HG03565 (cell line): ENCODE data around the gene ALG8.
"Not testable (repeated sequence)": the region's sequence is repeated elsewhere in the genome, so short reads cannot be mapped to it uniquely, and the experiment has no call there.

ENCODE experiments used
- ATAC-seq: cut with Tn5 transposase; IDR thresholded peaks from one replicate; pipeline ENCODE4 v1.9.1; 2021; ENCODE audit warnings: mild to moderate bottlenecking, moderate library complexity; ENCODE audit not compliant: unreplicated experiment

ALG8 gene

DNA sequence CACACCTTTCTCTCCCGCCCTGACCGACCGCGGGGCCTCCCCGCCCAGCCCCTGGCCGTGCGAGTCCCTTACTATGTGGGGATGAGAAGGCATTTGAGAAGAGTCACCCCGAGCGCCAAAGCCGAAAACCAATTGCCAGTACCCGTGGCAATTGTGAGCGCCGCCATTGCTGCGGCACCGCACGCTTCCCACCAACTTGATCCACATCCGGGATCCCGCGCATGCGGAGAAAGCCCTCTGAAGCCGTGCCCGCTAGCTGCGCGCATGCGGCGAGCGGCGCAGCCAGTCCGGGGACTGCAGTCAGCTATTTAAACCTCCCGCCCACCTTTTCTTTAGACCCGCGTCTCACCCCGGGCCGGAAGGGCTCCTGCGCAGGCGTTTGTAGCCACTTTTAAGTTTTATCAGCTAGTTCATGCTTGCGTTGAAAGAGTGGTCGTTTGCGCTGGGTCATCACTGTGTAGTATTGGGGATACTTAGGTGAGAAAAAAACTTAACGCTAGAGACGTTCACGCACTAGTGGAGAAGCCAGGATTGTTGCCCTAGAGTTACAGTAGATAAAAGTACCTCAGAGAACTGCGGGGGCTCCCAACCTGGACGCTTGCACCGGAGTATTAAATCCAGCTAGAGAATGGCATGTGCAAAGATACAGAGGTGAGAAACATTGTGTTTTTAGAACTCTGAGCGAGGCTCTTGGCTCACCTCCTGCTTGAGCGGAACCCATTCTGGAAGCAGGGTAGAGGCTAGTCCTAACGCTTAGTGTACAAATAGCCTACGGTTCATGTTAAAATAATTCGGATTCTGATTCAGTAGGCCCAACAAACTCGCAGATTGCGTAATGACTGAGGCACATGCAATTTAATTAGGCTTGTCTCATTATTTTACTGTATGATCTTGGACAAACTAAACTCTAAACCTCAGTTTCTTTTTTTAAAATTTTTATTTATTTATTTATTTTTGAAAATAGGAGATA is at the start of gene ALG8:
ALG8 (minus strand) TSS at position 205 of the 970 bp plus-strand sequence; CDS start at position 167, 38 bp downstream.
- ATAC-seq: peak; percentile 95

DNA sequence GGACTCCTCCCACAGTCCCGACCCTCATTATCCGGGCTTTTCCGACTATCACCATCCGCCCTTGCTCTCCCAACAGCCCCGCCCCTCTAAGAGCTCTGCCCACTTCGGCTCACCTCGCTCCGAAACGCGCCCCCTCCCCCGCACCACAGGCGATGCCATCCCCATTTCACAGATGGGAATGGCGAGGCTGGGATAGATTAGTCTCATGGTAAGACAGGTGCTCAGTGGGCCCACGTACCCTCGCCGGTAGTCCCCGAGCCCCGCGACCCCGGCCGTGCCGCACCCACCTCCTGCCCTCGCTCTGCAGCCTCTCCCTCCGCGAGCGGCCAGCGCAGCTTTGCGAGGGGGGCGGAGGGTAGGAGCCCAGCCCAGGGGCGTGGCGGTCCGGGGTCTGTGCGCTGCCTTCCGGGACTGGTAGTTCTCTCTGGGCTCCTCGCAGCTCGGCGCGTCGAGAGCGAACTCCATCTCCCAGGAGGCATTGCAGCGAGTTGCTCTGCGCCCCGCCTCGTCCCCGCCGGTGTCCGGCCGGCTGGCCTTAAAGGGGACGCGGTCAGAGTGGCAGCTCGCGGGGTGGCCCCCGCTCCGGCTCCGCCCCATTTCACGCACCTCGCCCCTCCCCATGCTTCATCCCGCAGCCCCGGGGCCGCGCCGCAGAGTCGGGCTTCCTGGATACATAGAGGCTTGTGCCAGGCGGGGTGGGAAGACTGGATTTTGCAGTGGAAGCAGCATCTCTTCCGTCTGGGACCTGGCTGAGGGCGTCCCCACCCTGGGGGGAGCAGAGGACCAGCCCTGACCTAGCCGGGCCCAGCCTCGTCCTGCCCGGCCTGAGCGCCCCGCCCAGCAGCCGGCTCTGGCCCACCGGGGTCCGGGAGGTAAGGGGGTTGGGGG is 49.1 kb upstream of the ALG8 start, which contains the start of the genes KCTD21 and USP35:
KCTD21 (minus strand) TSS at position 341 of the 888 bp plus-strand sequence. CDS start 14,072 bp downstream, outside the sequence.
USP35 (plus strand) TSS at position 634 of the 888 bp plus-strand sequence. CDS start 7,327 bp downstream, outside the sequence.
- ATAC-seq: peak; percentile 92

DNA sequence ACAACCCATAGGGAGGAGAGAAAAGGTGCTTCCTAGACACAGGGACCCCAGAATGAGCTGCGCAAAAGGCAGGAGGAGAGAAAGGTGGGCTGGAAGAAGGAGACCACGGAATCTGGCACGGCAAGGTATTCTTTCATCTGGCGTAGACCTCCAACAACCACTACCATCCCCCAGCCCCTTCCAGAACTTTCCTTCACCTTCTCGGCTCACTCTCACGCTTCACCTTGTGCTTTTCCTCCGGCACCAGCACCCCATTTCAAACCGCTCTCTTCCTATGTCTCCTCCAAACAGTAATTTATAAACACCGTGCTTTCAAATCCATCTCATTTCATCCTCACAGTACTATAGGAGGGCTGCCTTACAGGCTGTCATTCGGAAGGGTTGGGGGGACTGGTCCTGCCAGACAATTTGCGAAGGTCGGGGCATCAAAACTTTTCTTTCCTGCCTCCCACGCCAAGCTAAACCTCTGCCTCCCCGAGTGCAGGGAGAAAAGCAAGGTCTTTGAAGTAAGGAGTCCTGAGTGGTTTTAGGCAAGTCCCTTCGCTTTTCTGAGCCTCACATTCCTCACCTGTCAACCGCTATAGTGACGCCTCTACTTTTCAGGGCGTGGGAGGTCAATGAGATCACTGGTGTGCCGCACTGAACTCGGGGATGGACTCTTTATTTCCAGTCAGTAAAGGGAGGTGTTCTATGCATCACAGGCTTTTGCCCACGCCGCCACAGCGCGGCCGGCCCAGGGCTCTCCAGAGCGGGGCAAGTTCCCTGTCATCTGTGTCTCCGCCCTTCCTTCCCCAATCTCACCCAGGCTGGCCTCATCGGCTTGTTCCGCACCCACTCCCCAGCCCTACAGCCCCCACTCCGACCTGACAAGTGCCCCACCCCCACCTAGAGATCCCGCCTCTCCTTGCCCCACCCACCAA is 48.2 kb upstream of the ALG8 start:
- ATAC-seq: peak; percentile 18

DNA sequence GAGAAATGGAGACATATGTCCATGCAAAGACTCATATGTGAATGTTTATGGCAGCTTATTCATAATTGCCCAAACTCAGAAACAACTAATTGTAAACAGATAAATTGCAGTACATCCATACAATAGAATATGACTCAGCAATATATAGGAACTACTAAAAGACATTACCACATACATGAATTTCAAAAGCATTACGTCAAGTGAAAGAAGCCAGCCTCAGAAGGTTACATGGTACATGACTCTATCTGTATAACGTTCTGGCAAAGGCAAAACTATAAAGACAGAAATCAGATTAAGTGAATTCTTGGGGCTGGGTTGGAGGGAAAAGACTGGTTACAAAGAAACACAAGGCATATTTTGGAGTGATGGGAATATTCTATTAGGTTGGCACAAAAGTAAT is 41.8 kb upstream of the ALG8 start:
- ATAC-seq: no peak

DNA sequence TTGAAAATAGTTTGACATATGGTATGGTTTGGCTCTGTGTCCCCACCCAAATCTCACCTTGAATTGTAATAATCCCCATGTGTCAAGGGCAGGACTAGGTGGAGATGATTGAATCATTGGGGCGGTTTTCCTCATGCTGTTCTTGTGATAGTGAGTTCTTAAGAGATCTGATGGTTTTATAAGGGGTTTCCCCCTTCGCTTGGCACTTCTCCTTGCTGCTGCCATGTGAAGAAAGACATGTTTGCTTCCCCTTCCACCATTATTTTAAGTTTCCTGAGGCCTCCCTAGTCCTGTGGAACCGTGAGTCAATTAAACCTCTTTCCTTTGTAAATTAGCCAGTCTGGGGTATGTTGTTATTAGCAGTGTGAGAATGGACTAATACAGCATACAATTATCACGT is 41.3 kb upstream of the ALG8 start:
- no peak for ATAC-seq

DNA sequence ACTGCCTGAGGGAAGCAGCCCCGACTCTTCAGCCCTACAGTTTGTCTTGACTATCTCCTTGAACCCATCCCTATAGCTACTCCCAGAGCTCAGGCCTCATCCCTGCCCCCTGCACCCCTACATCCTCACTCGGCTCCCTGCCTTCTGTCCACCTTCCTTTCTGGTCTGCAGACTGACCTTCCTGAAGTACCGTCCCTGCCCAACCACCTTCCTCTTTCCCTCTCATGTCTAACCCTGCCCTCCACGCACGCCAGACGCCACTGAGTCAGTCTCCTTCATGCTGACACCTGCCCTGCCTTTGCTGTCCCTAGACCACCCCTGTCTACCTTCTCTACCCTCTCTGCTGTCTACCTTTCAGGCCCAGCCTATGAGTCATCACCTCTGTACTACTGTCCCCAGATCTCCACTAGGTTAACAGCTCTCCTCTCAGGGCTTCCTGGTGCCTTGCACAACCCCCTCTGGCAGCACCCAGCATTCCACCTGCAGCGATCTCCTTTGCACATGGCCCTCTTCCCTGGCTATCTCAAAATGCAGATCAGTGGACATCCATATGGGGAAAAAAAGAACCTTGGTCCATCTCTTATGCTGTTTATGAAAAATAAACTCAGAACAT is 40.1 kb upstream of the ALG8 start:
- ATAC-seq: no peak

DNA sequence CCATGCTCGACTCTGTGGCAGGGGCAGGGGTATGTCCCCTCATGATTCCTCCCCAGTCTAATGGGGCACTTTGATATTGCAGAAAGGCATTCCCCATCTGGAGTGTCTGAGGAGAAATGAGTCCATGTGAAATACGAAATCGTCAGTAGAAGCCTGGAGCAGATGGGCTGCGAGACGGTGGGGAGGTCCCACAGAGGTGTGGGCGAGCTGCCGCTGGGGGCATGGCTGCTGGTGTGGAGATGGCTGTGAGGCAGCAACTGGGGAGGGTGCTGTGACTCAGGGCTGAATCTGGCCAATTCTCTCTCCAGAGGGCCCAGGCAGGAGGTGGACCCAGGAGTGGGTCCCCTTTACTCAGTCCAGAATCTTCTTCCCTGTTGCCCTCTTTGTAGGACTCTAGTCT is 37.8 kb upstream of the ALG8 start:
- ATAC-seq: no peak

DNA sequence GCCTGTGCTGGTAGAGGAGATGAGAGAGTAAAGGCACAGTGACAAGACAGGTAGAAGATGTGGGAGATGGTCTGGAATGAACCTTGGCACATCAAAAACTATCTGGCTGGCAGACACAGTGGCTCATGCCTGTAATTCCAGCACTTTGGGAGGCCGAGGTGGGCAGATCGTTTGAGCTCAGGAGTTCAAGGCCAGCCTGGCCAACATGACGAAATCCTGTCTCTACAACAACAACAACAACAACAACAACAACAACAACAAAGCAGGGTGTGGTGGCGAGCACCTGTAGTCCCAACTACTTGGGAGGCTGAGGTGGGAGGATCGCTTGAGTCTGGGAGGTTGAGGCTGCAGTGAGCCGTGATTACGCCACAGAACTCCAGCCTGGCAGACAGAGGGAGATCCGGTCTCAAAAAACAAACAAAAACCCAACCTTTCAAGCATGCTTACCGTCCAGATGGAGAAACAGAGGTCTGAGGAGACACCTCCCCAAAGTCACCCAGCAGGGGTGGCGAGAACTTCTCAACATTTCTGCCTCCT is 37.2 kb upstream of the ALG8 start:
- ATAC-seq: no peak

DNA sequence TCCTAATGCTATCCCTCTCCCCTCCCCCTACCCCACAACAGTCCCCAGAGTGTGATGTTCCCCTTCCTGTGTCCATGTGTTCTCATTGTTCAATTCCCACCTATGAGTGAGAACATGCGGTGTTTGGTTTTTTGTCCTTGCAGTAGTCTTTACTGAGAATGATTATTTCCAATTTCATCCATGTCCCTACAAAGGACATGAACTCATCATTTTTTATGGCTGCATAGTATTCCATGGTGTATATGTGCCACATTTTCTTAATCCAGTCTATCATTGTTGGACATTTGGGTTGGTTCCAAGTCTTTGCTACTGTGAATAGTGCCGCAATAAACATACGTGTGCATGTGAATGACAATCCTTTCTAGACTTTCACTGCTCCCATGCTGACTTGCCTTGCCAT is 36.4 kb upstream of the ALG8 start:
- not testable (repeated sequence) for ATAC-seq

DNA sequence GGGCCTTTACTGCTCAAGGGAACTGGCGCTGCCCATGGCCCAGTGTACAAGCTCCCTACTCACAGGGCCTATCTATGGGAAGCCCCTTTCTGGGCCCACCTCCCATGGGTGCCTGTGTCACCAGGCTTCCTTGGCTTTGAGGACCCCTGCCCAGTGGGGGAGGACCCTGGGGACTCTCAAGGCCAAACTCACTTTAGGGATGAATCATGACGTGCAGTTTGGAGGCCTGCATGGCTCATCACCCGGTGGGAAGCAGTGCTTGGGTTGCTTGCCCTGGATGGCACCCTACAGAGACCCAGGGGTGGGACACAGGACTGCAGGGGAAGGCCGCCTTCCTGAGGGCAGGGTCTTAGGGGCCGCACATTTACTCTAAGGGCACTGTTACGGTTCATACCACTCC is 32.5 kb upstream of the ALG8 start:
- no peak for ATAC-seq

DNA sequence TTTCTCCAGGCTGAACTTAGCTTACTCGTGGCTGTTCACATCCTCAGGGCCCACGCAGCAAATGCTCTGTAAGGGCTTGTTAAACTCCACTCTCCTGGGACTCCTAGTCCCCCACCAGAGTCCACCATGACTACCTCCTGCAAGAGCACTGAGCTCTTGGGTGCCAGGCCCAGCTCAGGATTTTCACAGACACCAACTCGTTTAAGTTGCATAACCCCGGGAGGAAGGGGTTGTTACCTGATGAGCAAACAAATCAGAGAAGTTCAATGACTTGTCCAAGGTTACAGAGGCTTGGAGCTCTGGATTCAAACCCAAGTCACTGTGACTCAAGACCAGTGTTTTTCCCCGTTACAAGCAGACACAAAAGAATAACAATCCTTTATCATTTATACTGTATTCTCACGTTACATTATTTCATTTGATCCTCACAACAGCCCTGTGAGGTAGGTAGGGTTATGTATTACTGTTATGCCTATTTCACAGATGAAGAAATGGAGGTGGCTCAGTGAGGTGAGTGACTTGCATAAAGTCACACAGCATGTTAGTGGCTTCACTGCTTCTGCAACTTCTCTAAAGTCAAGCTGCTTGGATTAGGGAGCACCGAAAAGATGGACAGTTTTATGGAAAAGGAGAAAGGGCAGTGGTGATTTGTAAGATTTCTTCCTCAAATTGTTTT is 31.6 kb upstream of the ALG8 start:
- ATAC-seq: no peak

DNA sequence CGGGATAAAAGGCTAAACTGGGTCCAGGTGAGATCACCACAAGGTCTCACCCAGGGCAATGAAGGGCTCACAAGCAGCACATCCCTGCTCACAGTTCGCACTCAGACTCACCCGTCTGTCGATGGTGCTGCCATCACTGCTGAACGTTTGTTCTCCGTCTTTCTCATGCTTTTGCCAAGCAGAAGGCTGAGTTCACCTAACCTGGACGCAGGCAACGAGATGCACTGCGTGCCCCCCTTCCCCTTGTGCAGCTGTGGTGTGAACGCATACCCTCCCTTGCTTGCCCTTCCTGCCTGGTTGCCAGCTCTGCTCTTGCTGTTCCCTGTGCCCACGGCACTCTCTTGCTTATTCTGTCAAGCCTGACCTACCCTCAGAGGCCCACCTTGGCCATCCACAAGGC is 31.0 kb upstream of the ALG8 start:
- ATAC-seq: no peak

DNA sequence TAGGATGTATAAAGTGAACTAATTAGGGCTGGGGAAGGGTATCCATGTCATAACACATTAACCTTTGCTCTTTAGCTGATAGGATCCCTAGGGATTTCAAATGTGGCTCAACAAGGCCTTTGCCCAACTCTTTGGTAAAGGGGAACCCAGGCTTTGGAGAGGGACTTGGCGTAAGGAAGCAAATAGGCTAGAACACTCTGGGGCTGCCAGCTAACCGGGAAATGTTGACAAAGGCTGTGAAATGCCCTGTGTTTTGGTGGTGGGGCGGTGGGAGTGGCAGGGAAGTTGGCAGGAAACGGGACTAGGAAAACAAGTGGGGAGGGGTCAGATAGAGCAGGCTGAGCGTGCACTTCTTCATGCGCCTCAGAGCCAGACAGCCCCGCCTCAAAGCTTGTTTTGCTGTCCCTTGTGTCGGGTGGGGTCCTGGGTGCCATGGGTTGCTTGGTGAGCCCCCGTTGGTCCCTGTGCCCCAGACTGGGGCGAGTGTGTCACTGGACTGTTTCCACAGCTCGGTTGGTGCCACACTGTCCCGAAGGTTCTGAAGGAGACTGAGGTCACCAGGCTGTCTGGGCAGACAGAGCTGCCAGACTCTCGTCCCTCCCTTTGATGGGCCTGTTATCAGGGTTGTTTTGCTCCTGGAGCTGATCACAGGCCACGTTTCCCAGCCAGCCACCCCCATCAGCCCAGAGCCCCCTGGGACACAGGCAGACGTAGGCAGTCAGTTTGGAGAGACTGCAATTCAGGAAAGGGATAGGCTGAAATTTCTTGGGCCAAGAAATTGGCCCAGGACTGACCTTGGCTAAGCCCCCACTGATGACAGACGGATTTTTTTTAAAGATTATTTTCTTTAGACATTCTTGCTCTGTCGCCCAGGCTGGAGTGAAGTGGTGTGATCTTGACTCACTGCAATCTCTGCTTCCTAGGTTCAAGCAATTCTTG is 29.4 kb upstream of the ALG8 start:
- no peak for ATAC-seq

DNA sequence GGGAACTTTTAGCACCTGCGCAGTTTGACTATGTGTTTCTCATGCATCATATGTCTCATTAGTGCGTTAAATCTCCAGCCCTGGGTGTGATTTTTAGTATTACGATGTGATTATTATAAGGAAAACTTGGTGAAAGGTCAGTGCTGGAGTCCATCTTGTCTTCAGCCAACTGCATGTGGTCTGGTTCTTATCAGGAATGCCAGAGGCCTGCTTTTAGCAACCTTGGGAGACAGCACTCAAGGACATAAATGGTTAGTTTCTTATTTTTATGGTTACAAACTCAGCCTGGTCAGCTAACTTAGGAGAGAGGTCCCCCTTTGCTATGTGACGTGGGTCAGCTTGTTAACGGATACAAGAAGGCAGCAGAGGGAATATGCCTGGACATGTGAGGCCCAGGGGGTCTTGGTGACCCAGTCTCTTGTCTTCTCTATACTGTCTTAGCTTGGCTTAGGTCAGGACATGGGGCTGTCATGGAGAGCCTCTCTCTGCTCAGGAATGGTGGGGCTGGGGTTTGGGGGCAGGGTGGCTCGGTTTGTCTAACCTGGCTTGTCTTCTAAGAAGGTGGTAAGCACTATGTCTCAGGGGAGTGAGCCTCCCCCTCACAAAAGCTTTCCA is 27.5 kb upstream of the ALG8 start:
- ATAC-seq: no peak

DNA sequence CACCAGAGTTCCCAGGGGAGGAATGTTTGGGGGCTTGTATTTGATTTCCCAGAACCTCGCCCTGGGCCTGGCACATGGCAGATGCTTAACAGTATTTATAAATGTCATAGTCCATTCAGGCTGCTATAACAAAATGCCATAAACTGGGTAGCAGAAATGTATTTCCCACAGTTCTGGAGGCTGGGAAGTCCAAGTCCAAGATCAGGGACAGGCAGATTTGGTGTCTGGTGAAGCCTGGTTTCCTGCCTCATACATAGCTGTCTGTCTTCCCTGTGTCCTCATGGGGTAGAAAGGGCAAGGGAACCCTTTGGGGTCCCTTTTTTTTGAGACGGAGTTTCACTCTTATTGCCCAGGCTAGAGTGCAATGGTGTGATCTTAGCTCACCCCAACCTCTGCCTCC is 25.0 kb upstream of the ALG8 start:
- ATAC-seq: no peak

DNA sequence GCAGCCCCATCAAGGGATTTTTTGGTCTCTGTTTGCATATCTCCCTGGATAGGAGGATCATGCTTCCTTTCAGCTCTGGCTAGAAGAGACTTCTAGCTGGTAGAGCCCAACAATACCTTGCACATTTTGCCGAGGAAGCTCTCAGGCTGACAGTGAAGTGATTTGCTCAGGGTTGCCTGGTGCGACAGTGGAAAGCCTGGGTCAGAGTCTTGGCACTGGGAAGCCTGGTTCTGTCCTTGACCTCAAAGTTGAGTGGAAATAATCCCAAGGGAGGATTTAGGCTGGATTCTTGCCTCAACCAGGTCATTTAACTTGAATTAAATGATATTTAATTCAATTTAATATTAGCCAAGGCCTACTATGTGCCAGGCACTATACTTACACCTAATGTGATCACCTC is 24.4 kb upstream of the ALG8 start:
- ATAC-seq: no peak

DNA sequence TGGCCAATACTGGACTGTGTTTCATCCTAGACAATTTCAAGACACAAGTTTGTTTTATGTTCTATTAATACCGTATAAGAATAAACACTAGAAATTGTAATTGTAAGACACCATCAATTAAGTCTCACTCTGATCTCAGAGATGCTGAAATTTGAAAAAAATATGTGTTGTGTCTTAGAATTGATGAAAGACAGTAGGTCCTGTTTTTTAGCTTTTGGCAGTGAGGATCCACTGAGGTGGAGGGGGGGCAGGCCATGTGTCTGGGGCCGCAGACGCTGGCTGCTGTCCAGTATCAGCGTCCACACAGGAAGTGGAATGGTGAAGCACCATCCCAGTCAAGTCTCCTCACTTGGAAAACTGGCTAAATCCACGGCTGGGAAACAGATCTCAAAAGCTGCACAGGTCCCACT is 22.5 kb upstream of the ALG8 start:
- no peak for ATAC-seq

DNA sequence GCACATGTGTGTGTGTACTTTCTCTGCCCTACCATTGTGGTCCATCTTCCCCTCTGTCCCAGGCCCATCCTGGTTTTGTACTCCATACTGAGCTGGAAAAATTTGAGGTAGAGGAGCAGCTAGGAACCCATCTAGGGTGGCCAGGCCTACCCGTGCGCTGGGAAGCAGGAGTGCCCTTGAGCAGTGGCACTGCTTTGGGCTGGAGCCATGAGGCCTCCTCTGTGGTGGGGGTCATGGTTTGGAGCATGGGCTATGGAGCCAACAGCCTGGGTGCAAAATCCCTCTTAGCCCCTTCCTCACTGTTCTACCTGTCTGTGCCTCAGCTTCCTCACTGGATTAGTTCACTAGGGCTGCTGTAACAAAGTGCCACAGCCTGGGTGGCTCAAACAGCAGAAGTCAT is 21.9 kb upstream of the ALG8 start:
- ATAC-seq: no peak
